WI38 (cell line): Measurements from ENCODE around the gene LPAR3.

Experiments used
- H3K4me3 ChIP-seq: 2 replicates; pipeline ENCODE4 v1.5.1; 2011; ENCODE audit warnings: low read depth, mild to moderate bottlenecking, control low read depth, low read length
- CTCF ChIP-seq: IDR thresholded peaks from 2 replicates; pipeline ENCODE4 v1.5.1; 2012; ENCODE audit warnings: low read depth, mild to moderate bottlenecking, control low read depth, low read length

Gene LPAR3

GRCh38 chr1:84775535-84775920 is 117.5 kb downstream of the LPAR3 start:
- H3K4me3 ChIP-seq, result no peak overlapping the region
- TF ChIP-seq CTCF, result no peak

GRCh38 chr1:84774669-84775534 is 118.1 kb downstream of the LPAR3 start:
- no peak overlapping the region for H3K4me3 ChIP-seq
- TF ChIP-seq CTCF, result no peak

GRCh38 chr1:84773933-84774497 is 119.0 kb downstream of the LPAR3 start:
- no peak for TF ChIP-seq CTCF
- no peak overlapping the region for H3K4me3 ChIP-seq

DNA sequence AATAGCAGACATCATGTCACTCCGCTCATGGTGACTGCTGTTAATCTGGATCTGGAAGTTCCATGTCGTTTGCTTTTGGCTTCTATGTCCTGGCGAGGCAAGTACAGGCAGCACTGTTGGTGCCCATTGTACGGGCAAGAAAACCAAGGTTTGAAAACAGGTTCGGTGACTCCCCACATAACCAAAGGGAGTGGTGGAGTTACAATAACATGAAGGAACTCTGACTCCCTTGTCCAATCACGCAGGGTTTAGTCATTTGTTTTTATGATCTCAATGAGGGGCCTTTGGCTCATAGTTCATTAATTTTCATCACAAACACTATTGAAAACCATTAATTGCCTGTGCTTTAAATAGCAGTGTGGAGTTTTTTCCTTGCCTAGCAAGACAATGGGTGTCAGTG is 119.8 kb downstream of the LPAR3 start:
- TF ChIP-seq CTCF, result no peak
- no peak overlapping the region for H3K4me3 ChIP-seq

DNA sequence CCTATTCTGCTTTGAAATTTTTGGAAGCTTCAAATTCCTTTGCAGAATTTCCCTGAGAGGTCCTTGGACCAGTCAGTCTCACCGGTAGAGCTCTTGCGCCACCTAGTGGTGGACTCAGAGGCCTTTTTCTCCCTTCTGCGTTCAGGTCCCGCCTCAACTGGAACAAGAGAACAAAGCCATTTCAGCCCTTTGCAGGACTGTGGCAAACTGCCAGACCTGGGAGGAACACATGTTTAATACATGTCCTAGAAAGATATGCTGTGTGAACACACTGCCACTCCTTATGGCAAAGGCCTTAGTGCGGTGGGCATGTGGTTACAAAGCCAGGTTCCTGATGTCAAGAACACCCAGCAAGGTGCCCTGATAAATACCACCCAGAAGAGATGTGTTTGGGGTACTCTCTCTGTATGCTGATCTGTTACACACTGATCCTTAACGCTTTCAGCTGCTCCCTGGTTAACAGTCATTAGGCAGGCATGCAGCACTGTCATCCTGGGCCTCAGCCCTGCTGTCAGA is 120.5 kb downstream of the LPAR3 start:
- H3K4me3 ChIP-seq, result no peak overlapping the region
- peak; percentile 91 for TF ChIP-seq CTCF

- TF ChIP-seq CTCF, result 0 out of 2 replicates have a peak, but pooled peaks have one; percentile 6
- H3K4me3 ChIP-seq, result no peak overlapping the region
These were observed 121.1 kb downstream of the LPAR3 start for GRCh38 chr1:84771895-84772294.

DNA sequence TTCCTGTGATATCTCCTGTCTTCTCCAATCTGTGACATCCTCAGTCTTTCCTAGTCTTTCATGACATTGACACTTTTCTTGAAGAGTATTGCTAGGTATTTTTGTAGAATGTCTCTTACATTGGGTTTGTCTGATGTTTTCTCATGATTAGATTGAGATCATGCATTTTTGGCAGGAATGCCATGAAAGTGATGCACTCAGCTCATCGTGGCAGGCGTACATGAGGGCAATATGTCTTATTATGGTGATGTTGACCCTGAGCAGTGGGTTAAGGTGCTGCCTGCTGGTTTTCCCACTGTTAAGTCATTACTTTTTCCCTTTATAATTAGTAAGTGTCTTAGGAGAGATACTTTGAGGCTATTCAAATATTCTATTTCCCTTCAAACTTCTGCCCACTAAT is 122.5 kb downstream of the LPAR3 start:
- H3K4me3 ChIP-seq, result no peak overlapping the region
- TF ChIP-seq CTCF, result no peak
